ENCODE measurements around the gene RPS6KB1.
A peak's percentile ranks its signal among the peaks of the same experiment; 100 is the strongest.
"Not testable (repeated sequence)": the region's sequence is repeated elsewhere in the genome, so short reads cannot be mapped to it uniquely, and the experiment has no call there.

RPS6KB1 gene

GRCh38 chr17:59872351-59872750 is 20.6 kb upstream of the RPS6KB1 start:
- no peak for DNase-seq

- not testable (repeated sequence) for DNase-seq
These were observed 19.5 kb upstream of the RPS6KB1 start for GRCh38 chr17:59873414-59873813.

DNA sequence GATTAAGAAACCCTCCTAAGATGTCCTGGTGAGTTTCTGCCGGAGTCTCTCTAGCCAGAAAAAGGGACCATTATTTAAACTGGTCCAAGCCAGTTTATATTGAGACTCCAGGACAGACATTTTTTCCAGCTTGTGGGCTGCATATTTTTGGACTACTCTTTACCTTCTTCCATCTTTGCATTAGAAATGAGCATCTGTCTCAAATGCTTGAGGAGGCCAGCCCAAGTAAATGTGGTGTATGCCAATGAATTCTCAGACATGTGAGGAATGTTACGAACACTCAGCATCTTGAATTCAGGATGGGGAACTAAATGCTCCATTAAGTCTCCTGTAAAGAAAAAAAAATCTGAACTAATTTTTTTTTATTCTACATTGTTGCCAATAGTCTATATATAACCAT is 18.5 kb upstream of the RPS6KB1 start:
- DNase-seq = no peak

- DNase-seq = no peak
These were observed 16.8 kb upstream of the RPS6KB1 start for GRCh38 chr17:59876107-59876506.

DNA sequence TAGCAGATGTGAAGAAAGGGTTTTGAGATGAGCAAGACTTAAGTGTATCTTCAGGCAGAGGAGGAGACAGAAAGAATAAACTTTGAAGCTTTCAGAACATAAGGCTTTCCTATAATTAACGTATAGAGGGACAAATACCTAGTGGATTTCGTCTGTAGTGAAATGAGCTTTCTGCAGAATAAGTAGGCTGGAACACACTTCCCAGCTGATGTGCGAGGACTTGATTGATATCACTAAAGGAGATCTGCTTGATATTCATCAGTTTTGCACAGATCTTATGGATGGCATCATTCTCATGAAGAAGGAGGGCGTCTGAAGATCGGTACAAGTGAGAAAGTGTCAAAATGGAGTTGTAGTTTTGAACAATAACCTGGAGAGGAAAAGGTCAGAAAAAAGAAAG is 15.0 kb upstream of the RPS6KB1 start:
- no peak for DNase-seq

- no peak for DNase-seq
These were observed 14.3 kb upstream of the RPS6KB1 start for GRCh38 chr17:59878624-59879023.

DNA sequence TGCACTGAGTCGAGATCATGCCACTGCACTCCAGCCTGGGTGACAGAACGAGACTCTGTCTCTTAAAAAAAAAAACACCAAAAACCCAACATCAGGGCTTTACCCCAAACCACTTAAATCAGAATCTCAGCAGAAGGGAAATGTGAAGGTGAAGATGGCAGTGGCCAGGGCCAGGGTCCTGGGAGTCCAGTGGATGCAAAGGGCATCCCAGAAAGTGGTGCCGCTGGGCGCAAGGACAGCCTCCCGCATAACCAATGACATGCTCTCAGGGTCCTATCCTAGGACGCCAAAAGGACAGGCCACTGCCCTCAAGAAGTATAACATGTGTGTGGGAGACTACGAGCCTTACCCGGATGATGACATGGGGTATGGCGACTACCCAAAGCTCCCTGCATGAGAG is 8.1 kb upstream of the RPS6KB1 start:
- no peak for DNase-seq

GRCh38 chr17:59888145-59888750 is 4.7 kb upstream of the RPS6KB1 start:
- no peak for DNase-seq

DNA sequence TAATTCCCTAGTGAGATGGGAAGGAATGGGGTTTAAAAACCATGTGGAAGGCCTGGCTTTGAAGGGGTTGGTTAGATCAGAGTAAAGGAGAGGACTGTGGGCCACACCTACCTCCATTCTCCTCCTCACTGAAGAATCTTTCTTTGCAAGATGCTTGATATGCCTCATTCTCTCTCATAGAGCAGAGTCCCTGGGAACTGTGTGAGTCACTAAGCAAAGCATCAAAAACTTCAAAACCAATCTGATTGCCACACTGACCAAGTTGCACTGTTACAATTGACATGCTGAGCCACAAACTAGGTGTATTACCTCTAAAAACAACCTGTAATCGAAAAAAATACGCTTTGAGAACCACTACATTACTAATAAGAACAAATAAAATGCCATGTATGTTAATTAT is 2.2 kb upstream of the RPS6KB1 start:
- no peak for DNase-seq

DNA sequence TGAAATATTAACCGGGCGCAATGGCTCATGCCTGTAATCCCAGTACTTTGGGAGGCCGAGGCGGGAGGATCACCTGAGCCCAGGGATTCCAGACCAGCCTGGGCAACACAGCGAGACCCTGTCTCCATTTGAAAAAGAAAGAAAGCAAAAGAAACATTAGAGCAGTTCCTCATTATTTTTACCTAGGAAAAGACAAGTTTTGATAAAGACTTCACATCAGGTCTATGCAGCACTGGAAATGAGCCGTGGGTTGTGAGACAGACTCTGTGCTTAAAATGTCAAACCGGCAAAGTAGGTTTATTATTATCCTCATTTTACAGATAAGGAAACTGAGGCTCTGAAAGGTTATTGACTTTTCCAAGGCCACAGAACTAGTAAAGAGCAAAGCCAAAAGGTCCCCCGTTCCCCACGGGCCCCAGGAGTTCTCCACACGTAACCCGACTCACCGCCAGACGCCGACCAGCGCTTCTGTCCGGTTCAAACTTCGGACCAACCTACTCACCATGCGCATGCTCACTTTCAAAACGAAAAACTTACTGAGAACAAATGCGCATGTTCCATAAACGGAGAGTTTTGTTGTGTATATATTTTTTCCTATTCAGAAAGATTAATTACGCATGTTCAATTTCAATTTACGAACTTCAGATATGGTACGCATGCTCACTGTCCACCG is 534 bp upstream of the RPS6KB1 start:
- no peak for DNase-seq

- peak; percentile 70 for DNase-seq
These were observed 767 bp downstream of the RPS6KB1 start for GRCh38 chr17:59893676-59894100.

DNA sequence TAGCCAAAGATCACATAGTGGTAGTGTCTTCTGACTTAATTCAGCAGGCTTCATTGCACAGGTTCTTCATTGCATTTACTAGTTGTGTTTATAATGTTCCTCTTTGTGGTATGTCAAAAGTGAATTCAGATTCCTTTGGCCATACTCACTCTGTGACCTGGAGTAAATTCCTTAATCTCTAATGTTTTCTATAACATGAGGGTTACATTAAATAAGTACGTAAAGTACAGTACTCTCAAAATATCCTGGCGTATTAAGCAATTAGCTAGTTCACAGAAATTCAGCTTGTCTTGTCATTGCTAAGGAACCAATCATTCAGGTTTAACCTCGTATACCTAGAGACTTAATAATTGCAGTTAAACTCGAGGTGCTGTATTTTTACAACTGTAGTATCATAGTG is 4.2 kb downstream of the RPS6KB1 start:
- DNase-seq = no peak

DNA sequence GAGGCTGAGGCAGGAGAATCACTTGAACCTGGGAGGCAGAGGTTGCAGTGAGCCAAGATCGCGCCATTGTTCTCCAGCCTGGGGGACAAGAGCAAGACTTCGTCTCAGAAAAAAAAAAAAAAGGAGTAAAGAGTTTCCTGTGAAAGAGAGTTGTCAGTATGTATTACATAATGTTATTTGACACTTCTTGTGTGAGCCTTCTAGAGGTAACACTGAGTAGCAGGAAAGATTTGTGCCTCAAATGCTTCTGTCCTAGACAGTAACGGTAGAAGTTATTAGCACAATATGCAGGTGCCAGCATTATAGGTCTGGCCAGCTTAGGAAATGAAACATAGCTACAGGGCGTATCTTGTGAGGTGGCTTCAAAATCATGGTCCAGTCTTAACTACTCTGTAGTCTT is 6.2 kb downstream of the RPS6KB1 start:
- DNase-seq = no peak

- DNase-seq = no peak
These were observed 8.7 kb downstream of the RPS6KB1 start for GRCh38 chr17:59901604-59902003.

DNA sequence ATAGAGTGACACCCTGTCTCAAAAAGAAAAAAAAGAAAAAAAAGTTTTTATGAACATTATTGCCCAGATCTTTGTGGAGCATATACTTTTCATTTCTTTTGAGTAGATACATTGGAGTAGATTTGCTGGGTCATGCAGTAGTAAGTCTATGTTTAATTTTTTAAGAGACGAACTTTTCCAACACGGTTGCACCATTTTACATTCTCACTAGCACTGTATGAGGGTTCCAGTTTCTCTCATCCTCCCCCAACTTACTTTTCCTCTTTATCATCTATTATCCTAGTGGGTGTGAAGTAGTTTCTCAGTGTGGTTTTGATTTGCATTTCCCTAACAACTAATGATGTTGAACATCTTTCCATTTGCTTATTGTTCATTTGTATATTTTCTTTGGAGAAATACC is 10.5 kb downstream of the RPS6KB1 start:
- DNase-seq = no peak

GRCh38 chr17:59907467-59907866 is 14.5 kb downstream of the RPS6KB1 start:
- no peak for DNase-seq

GRCh38 chr17:59914274-59914854 is 21.4 kb downstream of the RPS6KB1 start:
- peak; percentile 60 for DNase-seq

- DNase-seq = no peak
These were observed 23.5 kb downstream of the RPS6KB1 start for GRCh38 chr17:59916446-59916845.

DNA sequence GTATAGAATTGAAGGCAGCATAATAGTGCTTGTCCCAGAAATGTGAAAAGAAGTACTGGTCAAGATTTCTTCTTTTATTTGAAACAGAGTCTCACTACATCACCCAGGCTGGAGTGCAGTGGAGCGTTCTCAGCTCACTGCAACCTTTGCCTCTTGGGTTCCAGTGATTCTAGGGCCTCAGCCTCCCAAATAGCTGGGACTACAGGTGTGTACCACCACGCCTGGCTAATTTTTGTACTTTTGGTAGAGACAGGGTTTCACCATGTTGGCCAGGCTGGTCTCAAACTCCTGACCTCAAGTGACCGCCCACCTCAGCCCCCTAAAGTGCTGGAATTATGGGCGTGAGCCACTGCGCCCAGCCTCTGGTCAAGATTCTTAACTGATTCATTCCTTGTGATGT is 27.7 kb downstream of the RPS6KB1 start:
- not testable (repeated sequence) for DNase-seq

DNA sequence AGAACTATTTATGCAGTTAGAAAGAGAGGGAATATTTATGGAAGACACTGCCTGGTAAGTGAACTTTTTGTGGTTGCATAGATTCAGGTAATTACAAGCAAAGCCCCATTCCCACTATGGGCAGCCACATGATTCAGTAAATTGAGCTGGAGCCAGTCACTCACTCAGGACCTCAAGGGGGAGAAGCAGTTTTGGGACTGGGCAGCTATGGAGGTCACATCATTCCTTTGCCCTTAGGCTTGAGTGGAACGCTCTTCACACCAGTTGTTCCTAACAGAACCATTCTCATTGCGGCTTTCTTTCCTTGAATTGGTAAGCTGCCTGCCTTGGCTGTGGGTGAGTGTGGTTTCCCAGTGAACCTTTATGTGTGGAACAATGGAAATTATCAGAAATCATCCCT is 37.2 kb downstream of the RPS6KB1 start:
- not testable (repeated sequence) for DNase-seq

DNA sequence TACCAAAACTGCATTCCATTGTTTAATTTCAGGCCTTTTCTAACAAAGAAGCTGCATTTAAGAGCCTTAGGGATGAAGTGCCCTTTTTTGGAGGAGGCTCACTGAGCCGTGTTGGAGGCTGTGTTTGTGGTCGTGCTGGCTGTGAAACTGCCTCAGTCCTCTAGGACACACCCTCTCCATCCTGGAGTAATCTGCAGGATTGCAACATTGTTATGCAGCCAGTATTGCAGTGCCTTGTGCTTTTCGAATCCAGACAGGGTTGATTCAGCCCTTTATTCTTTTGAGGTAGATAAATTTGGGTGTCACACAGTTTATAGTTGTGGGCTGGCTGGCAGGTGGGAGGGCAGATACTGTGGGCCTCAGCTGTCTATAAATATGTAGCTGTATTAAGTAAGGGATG is 37.8 kb downstream of the RPS6KB1 start:
- DNase-seq = not testable (repeated sequence)

GRCh38 chr17:59933317-59933716 is 40.4 kb downstream of the RPS6KB1 start:
- DNase-seq = not testable (repeated sequence)

DNA sequence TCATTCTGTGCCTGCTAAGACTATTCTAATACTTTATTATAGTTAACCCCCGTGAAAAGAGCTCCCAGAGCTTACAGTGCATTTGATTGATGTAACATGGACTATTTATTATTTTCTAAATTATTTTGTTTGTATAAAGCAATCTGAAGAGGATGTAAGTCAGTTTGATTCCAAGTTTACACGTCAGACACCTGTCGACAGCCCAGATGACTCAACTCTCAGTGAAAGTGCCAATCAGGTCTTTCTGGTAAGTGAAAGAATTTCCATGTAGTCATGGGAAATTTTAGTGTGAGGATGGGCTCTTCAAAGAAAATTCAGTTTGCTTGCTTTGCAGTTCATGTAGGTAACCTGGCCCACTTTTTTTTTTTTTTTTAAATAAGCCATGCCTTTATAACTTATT is 47.8 kb downstream of the RPS6KB1 start:
- not testable (repeated sequence) for DNase-seq

GRCh38 chr17:59941131-59941530 is 48.2 kb downstream of the RPS6KB1 start:
- no peak for DNase-seq

DNA sequence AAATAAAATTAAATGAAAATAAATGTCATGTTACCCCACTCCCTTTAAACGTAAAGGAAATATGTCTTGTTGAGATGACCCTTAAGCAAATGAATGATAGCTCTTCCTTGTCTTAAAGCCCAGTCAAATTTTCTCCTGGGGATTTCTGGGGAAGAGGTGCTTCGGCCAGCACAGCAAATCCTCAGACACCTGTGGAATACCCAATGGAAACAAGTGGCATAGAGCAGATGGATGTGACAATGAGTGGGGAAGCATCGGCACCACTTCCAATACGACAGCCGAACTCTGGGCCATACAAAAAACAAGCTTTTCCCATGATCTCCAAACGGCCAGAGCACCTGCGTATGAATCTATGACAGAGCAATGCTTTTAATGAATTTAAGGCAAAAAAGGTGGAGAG is 53.5 kb downstream of the RPS6KB1 start:
- not testable (repeated sequence) for DNase-seq
